HG03066 (cell line): ENCODE data around the gene SYT2.
A peak's percentile ranks its signal among the peaks of the same experiment; 100 is the strongest.
"Not testable (repeated sequence)": the region's sequence is repeated elsewhere in the genome, so short reads cannot be mapped to it uniquely, and the experiment has no call there.

Source experiments
- ATAC-seq: cut with Tn5 transposase; IDR thresholded peaks from one replicate; pipeline ENCODE4 v1.9.1; 2021; ENCODE audit warnings: low read depth; ENCODE audit not compliant: unreplicated experiment

The SYT2 gene

DNA sequence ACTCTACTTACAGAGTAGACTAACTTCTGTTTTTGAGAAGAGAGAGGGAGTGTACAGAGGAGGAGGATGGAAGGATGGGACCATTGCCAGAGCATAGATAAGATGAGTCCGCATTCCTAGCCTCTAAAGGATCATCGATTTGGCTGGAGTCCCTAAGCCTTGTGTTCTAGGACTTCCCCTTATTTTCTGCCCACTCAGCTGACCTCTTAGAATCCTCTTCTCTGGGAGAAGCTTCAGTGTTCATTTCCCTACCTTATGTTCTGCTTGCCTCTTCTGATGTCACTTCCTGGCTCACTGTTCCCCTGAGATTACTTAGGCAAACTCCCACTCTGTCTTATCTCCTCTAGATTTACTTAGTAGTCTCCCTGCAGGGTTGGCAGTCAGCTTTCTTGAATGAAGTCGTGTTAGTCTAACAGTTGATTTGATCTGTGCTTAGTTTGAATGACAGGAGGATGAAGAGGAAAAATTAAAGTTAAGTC is 156.7 kb downstream of the SYT2 start:
- no peak for ATAC-seq

DNA sequence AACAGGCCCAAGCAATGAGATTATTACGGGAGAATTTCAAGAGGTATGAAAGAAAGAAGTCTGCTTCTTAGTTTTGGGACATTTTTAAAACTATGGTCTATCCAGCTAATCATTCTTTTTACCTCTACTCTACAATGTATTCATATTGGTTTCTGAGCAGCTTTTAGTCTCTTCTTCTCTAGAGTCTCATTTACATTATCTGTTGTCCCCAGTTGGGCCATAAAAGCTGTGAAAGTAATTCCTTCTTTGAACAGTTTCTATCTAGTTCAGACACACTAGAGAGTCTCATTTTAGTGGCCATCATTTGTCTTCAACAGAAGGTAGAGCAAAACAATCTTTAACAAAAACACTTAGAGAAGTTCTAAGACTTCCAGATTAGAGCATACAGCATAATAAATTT is 157.2 kb downstream of the SYT2 start:
- ATAC-seq = not testable (repeated sequence)

DNA sequence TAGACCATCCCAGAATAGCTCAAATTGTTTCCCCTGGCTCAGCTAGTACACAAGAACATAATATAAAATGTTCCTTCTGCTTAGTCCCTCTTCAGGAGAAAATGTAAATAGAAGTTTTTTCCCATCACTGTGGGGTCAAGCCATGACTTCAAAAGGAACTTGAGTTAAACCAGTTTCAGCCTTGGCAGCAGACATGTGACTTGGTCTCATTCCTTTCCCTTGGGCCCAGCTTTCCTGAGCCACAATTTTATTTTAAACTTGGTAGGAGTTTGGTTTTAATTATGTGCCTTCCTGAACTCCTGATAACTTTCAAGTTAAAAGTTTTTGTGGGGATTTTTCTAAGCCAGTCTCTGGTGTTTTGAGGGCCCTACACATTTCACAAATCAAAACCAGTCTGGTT is 157.6 kb downstream of the SYT2 start:
- ATAC-seq = not testable (repeated sequence)

DNA sequence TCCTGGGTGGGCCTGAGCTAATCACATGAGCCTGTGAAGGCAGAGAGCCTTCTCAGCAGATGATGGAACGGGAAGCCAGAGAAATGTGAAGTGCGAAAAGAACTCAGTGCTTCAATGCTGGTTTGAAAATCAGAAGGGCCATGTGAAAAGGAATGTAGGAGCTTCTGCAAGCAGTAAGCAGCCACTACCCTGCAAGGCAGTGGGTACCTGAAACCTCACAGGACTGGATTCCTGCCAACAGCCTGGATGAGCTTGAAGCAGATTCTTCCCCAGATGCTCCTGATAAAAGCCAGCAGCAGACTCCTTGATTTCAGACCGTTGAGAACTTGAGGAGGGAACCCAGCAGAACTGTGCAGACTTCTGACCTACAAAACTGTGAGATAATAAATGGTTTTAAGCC is 158.6 kb downstream of the SYT2 start:
- ATAC-seq = no peak

DNA sequence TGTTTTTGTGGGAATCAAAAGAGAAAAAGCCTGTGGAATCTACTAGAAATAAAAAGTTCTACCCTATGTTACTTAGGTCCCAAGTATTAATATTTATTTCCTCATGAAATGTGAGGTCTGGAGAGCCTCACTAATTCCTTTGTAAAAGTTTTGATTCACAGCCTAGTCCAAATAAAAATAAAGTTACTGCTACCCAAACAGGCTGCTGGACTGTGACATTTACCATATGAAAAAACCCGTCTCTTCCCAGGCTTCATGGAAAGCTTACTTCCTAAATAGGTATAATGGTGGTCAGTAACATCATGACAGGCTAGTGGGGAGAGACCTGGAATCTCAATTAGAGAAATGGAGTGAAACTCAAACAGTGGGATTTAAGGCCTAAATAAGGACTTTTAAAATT is 160.2 kb downstream of the SYT2 start:
- ATAC-seq = not testable (repeated sequence)

DNA sequence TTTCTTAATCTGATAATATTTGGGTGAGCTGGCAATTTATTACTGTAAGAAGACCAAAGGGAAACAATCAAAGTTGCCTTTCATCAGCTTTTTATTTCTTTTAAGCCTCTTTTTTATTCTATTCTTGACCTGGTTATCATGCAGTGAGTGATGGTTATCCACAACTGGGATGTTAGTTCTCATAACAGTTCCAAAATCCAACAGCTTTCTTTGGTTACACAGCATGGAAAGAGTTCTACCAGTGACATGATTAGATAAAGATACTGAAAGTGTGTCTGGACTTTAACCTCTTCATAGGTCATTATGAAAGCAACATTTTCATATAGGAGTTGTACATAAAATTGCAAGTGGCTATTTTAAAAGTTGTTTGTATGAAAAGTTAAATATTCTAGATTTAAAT is 163.0 kb downstream of the SYT2 start:
- ATAC-seq = no peak

DNA sequence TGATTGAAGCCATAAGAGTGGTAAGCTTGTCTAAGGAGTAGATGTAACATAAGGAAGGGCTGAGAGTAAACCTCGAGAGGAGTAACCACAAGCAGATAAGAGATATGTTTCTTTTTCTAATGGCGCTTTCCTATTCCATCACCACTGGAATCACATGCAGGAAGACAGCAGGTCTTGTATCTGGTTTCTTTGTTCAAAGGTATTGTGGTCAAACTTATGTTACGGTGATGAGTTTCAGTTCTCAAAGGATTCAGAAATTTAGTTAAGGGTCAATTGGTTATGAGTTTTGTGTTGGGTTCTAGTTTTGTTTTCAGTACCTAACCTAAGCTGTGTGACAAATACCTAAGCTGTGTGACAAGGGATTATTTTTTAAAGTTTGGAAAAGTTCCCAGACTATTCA is 163.5 kb downstream of the SYT2 start:
- ATAC-seq = peak; percentile 80

DNA sequence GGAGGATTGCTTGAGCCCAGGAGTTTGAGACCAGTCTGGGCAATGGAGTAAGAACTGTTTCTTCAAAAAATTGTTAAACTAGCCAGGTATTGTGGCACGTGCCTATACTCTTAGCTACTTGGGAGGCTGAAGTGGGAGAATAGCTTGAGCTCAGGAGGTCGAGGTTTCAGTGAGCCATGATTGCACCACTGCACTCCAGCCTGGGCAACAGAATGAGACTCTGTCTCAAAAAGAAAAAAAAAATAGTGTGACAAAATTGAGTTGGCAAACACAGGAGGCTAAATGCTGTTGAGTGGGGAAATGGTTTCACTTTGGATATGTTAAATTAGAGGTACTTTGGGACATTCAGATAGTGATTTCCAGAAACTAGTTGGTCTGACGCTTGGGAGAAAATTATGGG is 163.9 kb downstream of the SYT2 start:
- peak; percentile 30 for ATAC-seq

DNA sequence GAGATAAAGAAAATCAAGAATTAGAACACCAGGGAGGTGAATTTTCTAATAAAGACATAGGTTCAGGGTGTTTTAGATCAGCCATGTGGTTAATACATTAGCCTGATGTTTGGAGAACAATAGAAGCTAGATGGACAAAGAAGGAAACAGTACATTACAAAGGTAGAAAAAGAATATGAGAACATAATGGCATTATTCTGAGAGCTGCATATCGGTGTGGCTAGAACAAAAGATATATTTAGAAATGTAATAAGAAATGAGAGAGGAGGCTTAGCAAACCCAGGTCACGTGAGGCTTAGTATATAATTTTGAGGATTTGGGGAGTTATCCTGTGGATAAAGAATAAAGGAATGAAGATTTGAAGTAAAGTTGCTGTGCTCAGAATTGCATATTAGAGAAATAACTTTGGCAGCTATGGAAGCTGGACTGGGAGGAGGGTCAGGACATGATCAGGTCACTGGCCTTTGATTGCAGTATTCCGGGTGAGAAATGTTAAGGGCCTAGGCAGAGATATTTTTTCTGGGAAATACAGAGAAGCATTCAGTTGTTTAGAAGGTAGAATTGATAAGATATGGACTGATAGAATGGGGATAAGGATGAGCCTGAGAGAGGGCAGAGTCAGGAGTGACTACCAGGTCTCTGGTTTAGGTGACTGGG is 164.5 kb downstream of the SYT2 start:
- not testable (repeated sequence) for ATAC-seq

DNA sequence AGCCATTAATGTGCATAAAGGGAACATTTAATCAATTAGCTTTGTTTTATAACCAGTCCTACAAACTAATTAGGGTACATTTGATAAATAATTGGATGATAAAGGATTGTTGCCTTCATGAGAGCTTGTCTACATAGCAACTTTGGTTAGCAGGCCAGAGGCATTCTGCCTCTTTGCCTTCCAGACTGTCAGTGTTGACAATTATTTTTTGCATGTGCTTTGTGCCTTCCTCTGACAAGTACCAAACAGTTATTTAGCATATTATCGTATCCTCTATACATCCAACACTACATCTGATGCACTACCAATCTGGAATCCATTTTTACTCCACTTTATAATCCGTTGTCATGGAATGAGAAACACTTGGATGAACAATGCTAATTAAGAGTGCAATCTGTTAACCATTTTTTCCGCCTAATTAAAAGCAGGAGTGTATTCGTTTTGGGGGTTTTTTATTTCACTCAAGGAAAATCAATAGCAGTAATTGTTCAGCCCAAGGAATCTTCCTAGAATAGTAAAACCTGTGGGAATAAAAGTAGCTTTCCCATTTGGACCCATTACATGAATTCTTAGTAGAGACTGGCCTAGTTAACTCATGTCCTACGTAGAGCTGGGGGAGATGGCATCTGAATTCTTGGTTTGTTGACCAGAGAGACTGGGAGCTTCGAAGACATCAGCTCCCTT is 165.3 kb downstream of the SYT2 start:
- not testable (repeated sequence) for ATAC-seq

DNA sequence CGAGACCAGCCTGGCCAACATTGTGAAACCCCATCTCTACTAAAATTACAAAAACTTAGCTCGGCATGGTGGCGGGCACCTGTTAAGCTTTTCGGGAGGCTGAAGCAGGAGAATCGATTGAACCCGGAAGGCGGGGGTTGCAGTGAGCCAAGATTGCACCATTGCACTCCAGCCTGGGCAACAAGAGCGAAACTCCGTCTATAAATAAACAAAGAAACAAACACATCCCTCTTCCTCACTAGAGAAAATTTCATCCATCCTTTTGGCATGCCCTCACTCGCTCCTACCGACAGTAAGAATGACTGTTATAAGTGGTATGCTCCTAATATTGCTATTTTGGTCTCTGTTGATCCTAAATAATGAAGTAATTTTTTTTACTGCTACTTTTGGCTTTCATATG is 166.7 kb downstream of the SYT2 start:
- ATAC-seq = not testable (repeated sequence)

DNA sequence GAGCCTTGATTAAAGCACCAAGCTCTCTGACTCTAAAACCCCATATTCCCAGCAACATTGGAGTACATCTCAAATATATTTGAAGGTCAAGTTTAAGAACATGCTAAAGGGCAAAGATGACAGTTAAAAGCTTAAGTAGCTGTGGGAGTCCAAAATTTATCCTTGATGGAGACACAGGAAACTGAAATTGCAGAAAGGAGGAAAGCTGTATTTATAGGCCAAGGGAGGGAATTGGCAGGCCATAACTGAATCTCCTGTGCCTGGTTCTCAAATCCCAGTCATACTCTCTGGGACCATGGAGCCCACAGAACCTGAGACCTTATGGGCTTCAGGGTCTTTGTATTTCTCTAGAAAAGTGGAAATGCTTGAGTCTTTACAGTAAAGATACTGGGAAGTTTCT is 167.8 kb downstream of the SYT2 start:
- not testable (repeated sequence) for ATAC-seq

DNA sequence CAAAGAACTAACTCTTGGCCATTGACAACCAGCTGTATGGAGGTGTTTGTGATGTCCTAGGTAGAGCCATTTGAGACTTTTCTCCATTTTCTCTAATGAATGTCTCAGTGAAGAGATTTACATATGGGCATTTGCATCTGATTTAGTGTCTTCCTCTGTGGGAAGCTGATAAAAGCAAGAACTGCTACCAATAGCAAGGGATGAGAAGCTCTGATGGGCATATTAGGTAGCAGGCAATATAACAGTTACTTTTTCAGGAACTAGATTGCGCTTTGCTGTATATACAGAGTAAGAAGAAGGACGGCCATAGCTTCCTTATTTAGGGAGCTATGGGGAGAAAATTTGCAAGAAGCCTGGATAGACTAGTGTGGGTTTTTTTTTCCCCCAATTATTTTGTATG is 169.4 kb downstream of the SYT2 start:
- ATAC-seq = not testable (repeated sequence)
